Skeletal muscle tissue (tissue), 4 donors: ENCODE results near the gene LPCAT2. TPM values are rescaled to one million over a fixed set of nuclear protein-coding genes. Genes with fewer than 3 reads are reported as not detected.

Experiments used
- H3K27ac ChIP-seq: one replicate; pipeline ENCODE4 v1.7.0; 2013; ENCODE audit warnings: mild to moderate bottlenecking, low read depth, low read length, inconsistent platforms
- H3K27me3 ChIP-seq, 3 donors: one replicate each; pipeline ENCODE4 v1.7.0; 2013; ENCODE audit warnings: low read length in 3 of 3; ENCODE audit not compliant: control insufficient read depth in 3 of 3, insufficient read depth in 3 of 3
- H3K36me3 ChIP-seq, 3 donors: one replicate each; pipeline ENCODE4 v1.7.0; 2013; ENCODE audit warnings: low read length in 3 of 3; ENCODE audit not compliant: control insufficient read depth in 3 of 3, insufficient read depth in 3 of 3
- H3K4me1 ChIP-seq, 3 donors: one replicate each; pipeline ENCODE4 v1.7.0; 2013; ENCODE audit warnings: low read length in 3 of 3, mild to moderate bottlenecking in 3 of 3; ENCODE audit not compliant: control insufficient read depth in 3 of 3, insufficient read depth in 3 of 3
- H3K4me3 ChIP-seq, 3 donors: one replicate each; pipeline ENCODE4 v1.7.0; 2013; ENCODE audit warnings: low read length in 3 of 3
- H3K9ac ChIP-seq, 3 donors: one replicate each; pipeline ENCODE4 v1.7.0; 2013; ENCODE audit warnings: low read length in 3 of 3, mild to moderate bottlenecking in 3 of 3, moderate library complexity in 2 of 3, low read depth in 1 of 3
- H3K9me3 ChIP-seq, 3 donors: one replicate each; pipeline ENCODE4 v1.7.0; 2013; ENCODE audit warnings: low read length in 3 of 3; ENCODE audit not compliant: control insufficient read depth in 3 of 3
- total RNA-seq: library from RNA; depleted of rRNA; stranded (reverse); fragments of >200 nt; gene quantifications from one replicate; pipeline ENCODE4 v1.2.3, GENCODE V29; 2014
- donor health status: Osteomylitis.

Gene LPCAT2
- total RNA-seq: 24.5 TPM

DNA sequence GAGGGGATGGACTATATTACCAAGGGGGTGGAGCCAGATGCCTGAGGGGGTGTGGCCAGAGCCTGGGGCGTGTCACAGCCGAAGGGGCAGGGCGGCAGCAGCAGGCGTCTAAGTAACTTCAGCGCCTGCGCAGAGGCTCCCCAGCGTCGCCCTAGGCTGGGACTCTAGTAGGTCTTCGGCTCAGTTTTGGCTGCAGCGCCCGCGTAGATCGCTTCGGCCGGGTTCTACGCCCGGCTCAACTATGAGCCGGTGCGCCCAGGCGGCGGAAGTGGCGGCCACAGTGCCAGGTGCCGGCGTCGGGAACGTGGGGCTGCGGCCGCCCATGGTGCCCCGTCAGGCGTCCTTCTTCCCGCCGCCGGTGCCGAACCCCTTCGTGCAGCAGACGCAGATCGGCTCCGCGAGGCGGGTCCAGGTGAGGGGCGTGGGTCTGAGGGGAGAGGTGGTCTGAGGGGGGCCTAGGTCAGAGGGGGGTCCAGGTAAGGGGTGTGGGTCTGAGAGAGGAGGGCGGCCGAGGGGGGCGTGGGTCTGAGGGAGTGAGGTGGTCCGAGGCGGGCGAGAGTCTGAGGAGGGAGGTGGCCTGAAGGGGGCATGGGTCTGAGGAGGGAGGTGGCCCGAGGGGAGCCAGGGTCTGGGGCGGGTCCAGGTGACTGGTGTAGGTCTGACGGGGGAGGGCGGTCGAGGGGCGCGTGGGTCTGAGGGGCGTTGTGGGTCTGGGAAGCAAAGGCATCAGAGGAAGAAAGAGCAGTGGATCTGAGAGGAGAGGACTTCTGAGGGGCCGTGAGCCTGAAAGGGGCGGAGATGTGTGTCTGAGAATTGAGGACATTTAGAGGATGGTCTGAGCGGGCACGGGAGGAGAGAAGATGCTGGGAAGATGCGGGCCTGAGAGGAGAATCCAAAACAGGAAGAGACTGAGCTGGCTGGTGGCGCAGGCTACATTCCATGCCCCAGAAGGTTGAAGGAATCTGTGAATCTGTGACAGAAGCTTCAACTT is at the start of gene LPCAT2:
Gene LPCAT2, plus strand, starts transcription at position 132 of the 991 bp plus-strand sequence. Its CDS starts 110 bp downstream, at position 242.
- Histone ChIP-seq H3K9ac (peak within 1 kb of the TSS; percentile 60 to 68 (median 64)), H3K27me3 (peaks cover 0 to 4% (median 0%) of the 10 kb centered on the region in 3 donors), H3K4me1 (peaks cover 0 to 7% (median 4%) of the 10 kb centered on the region in 3 donors), H3K4me3 (peak within 1 kb of the TSS; percentile 63 to 68 (median 65)), H3K36me3 (peaks cover 6 to 9% (median 6%) of the 10 kb centered on the region in 3 donors), H3K27ac (peak within 1 kb of the TSS; percentile 49), H3K9me3 (peaks cover 0 to 3% (median 0%) of the 10 kb centered on the region in 3 donors)

- Histone ChIP-seq H3K36me3 (no peaks in the 10 kb centered on the region), H3K9me3 (no peaks in the 10 kb centered on the region), H3K9ac (no peak overlapping the region), H3K4me1 (no peaks in the 10 kb centered on the region), H3K4me3 (no peak overlapping the region), H3K27ac (no peak overlapping the region), H3K27me3 (no peaks in the 10 kb centered on the region)
Measured at GRCh38 chr16:55462241-55462640, 46.6 kb upstream of the LPCAT2 start.

- Histone ChIP-seq H3K4me1 (no peaks in the 10 kb centered on the region), H3K9ac (no peak overlapping the region), H3K9me3 (no peaks in the 10 kb centered on the region), H3K36me3 (no peaks in the 10 kb centered on the region), H3K4me3 (no peak overlapping the region), H3K27ac (no peak overlapping the region), H3K27me3 (no peaks in the 10 kb centered on the region)
Measured at GRCh38 chr16:55464375-55464774, 44.5 kb upstream of the LPCAT2 start.

DNA sequence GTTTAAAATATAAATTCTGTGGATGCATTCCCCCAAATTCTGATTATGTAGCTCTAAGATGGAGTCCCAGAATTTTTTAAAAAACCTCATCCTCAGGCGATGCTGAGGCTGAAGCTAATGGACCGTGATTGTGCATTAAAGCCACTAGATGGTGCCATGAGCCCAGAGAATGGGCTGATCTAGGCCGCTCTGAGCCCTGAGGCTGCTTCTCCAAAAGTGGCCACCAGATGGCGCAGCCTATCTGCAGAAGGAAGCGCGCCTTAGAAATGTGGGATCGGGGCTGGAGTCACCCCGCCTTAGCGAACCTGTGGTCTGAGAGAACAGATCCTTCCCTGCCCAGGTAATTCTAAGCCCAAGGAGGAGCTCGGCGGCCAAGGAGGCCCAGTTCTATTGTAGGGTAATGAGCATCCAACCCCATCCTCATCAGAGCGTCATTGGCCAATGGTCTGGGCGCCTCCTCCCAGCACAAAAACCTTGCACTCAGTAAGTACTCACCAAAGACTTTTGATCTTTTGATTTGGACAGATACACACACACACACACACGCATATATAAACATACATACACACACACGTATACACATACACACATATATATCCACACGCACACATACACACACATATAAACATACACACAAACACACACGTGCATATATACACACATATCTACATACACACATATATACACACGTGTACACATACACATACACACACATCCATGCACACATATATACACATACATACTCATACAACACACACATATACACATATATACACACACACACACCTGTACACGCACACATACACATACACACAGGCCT is 43.6 kb upstream of the LPCAT2 start:
- no peaks in the 10 kb centered on the region for H3K9me3 ChIP-seq
- no peaks in the 10 kb centered on the region for H3K36me3 ChIP-seq
- H3K27ac ChIP-seq: no peak overlapping the region
- H3K4me3 ChIP-seq: no peak overlapping the region
- H3K9ac ChIP-seq: no peak overlapping the region
- H3K27me3 ChIP-seq: no peaks in the 10 kb centered on the region
- peaks cover 0 to under 1% (median 0%) of the 10 kb centered on the region in 3 donors for H3K4me1 ChIP-seq

GRCh38 chr16:55466209-55466608 is 42.7 kb upstream of the LPCAT2 start:
- H3K9me3 ChIP-seq: no peaks in the 10 kb centered on the region
- H3K27ac ChIP-seq: no peak overlapping the region
- H3K27me3 ChIP-seq: no peaks in the 10 kb centered on the region
- H3K9ac ChIP-seq: no peak overlapping the region
- H3K4me1 ChIP-seq: peaks cover 0 to 7% (median 5%) of the 10 kb centered on the region in 3 donors
- H3K4me3 ChIP-seq: no peak overlapping the region
- no peaks in the 10 kb centered on the region for H3K36me3 ChIP-seq

DNA sequence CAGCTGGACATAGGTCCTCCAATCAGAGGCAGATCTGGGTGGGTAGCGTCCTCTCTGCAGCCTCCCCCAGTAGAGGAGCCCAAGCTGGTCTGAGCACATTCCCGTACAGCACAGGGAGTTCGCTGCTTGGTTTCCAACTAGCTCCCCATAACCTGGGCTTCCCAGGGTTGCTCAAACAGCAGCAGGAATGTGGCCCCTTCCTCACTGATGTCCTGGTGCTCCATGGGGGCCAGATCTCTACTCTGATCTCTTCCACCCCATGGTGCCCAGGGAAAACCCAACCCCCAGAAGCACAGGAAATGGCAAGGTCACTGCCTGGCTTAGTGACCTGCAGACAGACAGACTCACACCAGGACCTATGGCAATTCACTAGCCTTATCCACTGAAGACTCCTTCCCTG is 41.0 kb upstream of the LPCAT2 start:
- no peaks in the 10 kb centered on the region for H3K36me3 ChIP-seq
- no peak overlapping the region for H3K4me3 ChIP-seq
- no peaks in the 10 kb centered on the region for H3K9me3 ChIP-seq
- no peak overlapping the region for H3K9ac ChIP-seq
- H3K27ac ChIP-seq: no peak overlapping the region
- H3K27me3 ChIP-seq: no peaks in the 10 kb centered on the region
- H3K4me1 ChIP-seq: peaks cover 0 to 7% (median 5%) of the 10 kb centered on the region in 3 donors

DNA sequence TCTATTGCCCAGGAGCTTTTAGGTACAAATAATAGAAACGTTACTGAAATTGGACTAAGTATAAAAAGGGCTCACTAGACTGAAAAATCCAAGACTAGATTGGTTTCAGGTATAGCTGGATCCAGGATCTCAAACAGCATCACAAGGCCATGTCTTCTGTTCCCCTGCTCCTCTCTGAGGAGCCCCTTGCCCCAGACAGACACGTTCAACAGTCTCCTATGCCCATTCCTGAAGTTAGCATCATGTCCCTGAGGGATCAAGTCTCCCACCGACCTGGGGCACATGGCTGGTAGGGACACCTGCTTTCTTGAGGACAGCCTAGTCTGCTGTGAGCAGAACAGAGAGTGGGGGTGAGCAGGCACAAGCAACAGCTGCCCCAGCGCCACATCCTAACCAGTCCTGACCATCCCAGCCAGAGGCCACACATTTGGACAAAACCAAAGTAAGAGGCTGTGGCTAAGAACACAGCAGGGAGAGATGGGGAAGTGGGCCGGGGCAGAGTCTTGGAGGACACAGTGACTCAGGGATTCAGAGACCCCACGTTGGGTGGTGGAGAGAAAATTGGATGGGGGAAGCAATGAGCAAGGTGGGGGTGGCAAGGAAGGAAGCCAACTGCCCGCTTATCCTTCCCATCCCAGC is 40.4 kb upstream of the LPCAT2 start:
- Histone ChIP-seq H3K9ac (no peak overlapping the region), H3K27me3 (no peaks in the 10 kb centered on the region), H3K36me3 (no peaks in the 10 kb centered on the region), H3K4me1 (peaks cover 0 to 7% (median 5%) of the 10 kb centered on the region in 3 donors), H3K9me3 (no peaks in the 10 kb centered on the region), H3K4me3 (no peak overlapping the region), H3K27ac (no peak overlapping the region)

DNA sequence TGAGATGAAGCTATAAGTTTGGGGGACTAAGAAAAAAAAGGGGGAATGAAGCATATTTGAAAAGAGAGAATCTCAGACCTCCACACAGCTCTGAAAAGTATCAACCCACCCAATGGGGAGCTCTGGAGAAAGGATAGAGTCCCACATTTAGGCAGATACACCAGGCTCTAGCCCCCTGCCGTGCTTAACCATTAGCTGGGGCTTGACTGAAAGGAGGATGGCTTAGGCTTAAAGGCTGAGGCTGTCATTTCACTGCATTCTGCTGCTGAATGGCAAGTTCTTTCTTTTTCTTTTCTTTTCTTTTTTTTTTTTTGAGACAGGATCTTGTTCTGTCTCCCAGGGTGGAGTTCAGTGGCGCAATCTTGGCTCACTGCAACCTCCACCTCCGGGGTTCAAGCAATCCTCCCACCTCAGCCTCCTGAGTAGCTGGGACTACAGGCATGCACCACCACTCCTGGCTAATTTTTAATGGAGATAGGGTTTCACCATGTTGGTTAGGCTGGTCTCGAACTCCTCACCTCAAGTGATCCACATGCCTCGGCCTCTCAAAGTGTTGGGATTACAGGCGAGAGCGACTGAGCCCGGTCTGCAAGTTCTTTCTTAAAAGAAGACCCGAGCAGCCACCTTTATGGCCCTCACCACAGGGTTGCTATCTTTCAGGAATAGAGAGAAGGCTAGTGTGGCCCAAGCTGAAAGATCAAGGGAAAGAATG is 38.9 kb upstream of the LPCAT2 start:
- no peak overlapping the region for H3K4me3 ChIP-seq
- no peaks in the 10 kb centered on the region for H3K27me3 ChIP-seq
- peaks cover under 1 to 7% (median 5%) of the 10 kb centered on the region in 3 donors for H3K4me1 ChIP-seq
- no peaks in the 10 kb centered on the region for H3K9me3 ChIP-seq
- H3K27ac ChIP-seq: no peak overlapping the region
- no peaks in the 10 kb centered on the region for H3K36me3 ChIP-seq
- H3K9ac ChIP-seq: no peak overlapping the region
